Immature natural killer cell (primary cell): Measurements from ENCODE around the gene NR6A1. TPM values are rescaled to one million over a fixed set of nuclear protein-coding genes. Genes with fewer than 3 reads are reported as not detected.

ENCODE experiments used
- DNase-seq, 3 donors: peaks; one replicate each; pipeline ENCODE4 v3.0.0; 2022; ENCODE audit warnings: mixed read lengths in 1 of 3
- H3K27ac Mint-ChIP-seq, 6 donors: one replicate each; pipeline ENCODE4 v1.8.0; 2020; ENCODE audit warnings: mixed read lengths in 6 of 6, mild to moderate bottlenecking in 5 of 6, inconsistent platforms in 4 of 6, moderate library complexity in 3 of 6
- H3K27me3 Mint-ChIP-seq, 3 donors: one replicate each; pipeline ENCODE4 v1.8.0; 2020 to 2021; ENCODE audit warnings: low read depth in 3 of 3, mild to moderate bottlenecking in 3 of 3, mixed read lengths in 3 of 3, moderate library complexity in 3 of 3, inconsistent platforms in 1 of 3
- H3K36me3 Mint-ChIP-seq, 3 donors: one replicate each; pipeline ENCODE4 v1.8.0; 2020; ENCODE audit warnings: mixed read lengths in 3 of 3, inconsistent platforms in 2 of 3, mild to moderate bottlenecking in 2 of 3
- H3K4me1 Mint-ChIP-seq, 2 donors: one replicate each; pipeline ENCODE4 v1.8.0; 2020; ENCODE audit warnings: inconsistent platforms in 2 of 2, mild to moderate bottlenecking in 2 of 2, mixed read lengths in 2 of 2, moderate library complexity in 1 of 2
- H3K4me3 Mint-ChIP-seq, 5 donors: one replicate each; pipeline ENCODE4 v1.8.0; 2020; ENCODE audit warnings: mild to moderate bottlenecking in 5 of 5, mixed read lengths in 5 of 5, inconsistent platforms in 3 of 5, moderate library complexity in 3 of 5
- H3K9me3 Mint-ChIP-seq, 6 donors: one replicate each; pipeline ENCODE4 v1.8.0; 2020; ENCODE audit warnings: mild to moderate bottlenecking in 6 of 6, mixed read lengths in 6 of 6, inconsistent platforms in 4 of 6, moderate library complexity in 3 of 6
- polyA plus RNA-seq, 3 donors: library from polyadenylated mRNA; unstranded; fragments of 300-500 nt; fragmentation: Illumina TruSeq; gene quantifications; one replicate each; pipeline ENCODE4 v1.2.3, GENCODE V29; 2021

Gene NR6A1
- polyA plus RNA-seq, 3 donors from 2014 or later = not detected

- Mint-ChIP-seq H3K27me3 (peaks cover 5 to 8% (median 6%) of the 10 kb centered on the region in 3 donors), H3K36me3 (no peaks in the 10 kb centered on the region), H3K9me3 (no peaks in the 10 kb centered on the region), H3K4me1 (no peaks in the 10 kb centered on the region), H3K27ac (no peak overlapping the region), H3K4me3 (no peak overlapping the region)
- DNase-seq = no peak
These were observed 18.4 kb upstream of the NR6A1 start for GRCh38 chr9:124789531-124789930.

GRCh38 chr9:124788542-124789217 lies 17.6 kb upstream of the NR6A1 start:
- no peak overlapping the region for H3K27ac Mint-ChIP-seq
- no peaks in the 10 kb centered on the region for H3K9me3 Mint-ChIP-seq
- no peaks in the 10 kb centered on the region for H3K4me1 Mint-ChIP-seq
- peaks cover 5 to 8% (median 6%) of the 10 kb centered on the region in 3 donors for H3K27me3 Mint-ChIP-seq
- no peak overlapping the region for H3K4me3 Mint-ChIP-seq
- no peak for DNase-seq
- H3K36me3 Mint-ChIP-seq = no peaks in the 10 kb centered on the region

GRCh38 chr9:124786881-124787573 lies 15.9 kb upstream of the NR6A1 start:
- H3K9me3 Mint-ChIP-seq = no peaks in the 10 kb centered on the region
- H3K4me1 Mint-ChIP-seq = no peaks in the 10 kb centered on the region
- H3K4me3 Mint-ChIP-seq = no peak overlapping the region
- H3K27ac Mint-ChIP-seq = no peak overlapping the region
- no peaks in the 10 kb centered on the region for H3K36me3 Mint-ChIP-seq
- H3K27me3 Mint-ChIP-seq = peaks cover 3 to 6% (median 4%) of the 10 kb centered on the region in 3 donors
- DNase-seq = no peak

GRCh38 chr9:124784509-124784908 lies 13.4 kb upstream of the NR6A1 start:
- Mint-ChIP-seq H3K27ac (no peak overlapping the region), H3K27me3 (peaks cover 0 to 2% (median 0%) of the 10 kb centered on the region in 3 donors), H3K9me3 (no peaks in the 10 kb centered on the region), H3K4me3 (no peak overlapping the region), H3K4me1 (no peaks in the 10 kb centered on the region), H3K36me3 (no peaks in the 10 kb centered on the region)
- no peak for DNase-seq

- no peak overlapping the region for H3K4me3 Mint-ChIP-seq
- no peaks in the 10 kb centered on the region for H3K9me3 Mint-ChIP-seq
- DNase-seq = no peak
- no peak overlapping the region for H3K27ac Mint-ChIP-seq
- no peaks in the 10 kb centered on the region for H3K36me3 Mint-ChIP-seq
- no peaks in the 10 kb centered on the region for H3K4me1 Mint-ChIP-seq
- H3K27me3 Mint-ChIP-seq = peaks cover 0 to 2% (median 0%) of the 10 kb centered on the region in 3 donors
These were observed 12.7 kb upstream of the NR6A1 start for GRCh38 chr9:124783830-124784229.

GRCh38 chr9:124782661-124783574 lies 11.8 kb upstream of the NR6A1 start:
- Mint-ChIP-seq H3K36me3 (no peaks in the 10 kb centered on the region), H3K9me3 (no peaks in the 10 kb centered on the region), H3K4me3 (no peak overlapping the region)

GRCh38 chr9:124781967-124782660 lies 11.0 kb upstream of the NR6A1 start:
- Mint-ChIP-seq H3K9me3 (no peaks in the 10 kb centered on the region), H3K36me3 (no peaks in the 10 kb centered on the region), H3K27me3 (peaks cover 0 to 2% (median 2%) of the 10 kb centered on the region in 3 donors), H3K4me3 (no peak overlapping the region), H3K4me1 (no peaks in the 10 kb centered on the region), H3K27ac (no peak overlapping the region)
- no peak for DNase-seq

More at GRCh38 chr9:124782661-124783574, 11.8 kb upstream of the NR6A1 start:
- no peak for DNase-seq
- H3K27me3 Mint-ChIP-seq = peaks cover 0 to 2% (median 0%) of the 10 kb centered on the region in 3 donors
- no peak overlapping the region for H3K27ac Mint-ChIP-seq
- no peaks in the 10 kb centered on the region for H3K4me1 Mint-ChIP-seq

GRCh38 chr9:124780757-124781151 lies 9.6 kb upstream of the NR6A1 start:
- Mint-ChIP-seq H3K9me3 (no peaks in the 10 kb centered on the region), H3K27me3 (peaks cover 6 to 10% (median 7%) of the 10 kb centered on the region in 3 donors), H3K27ac (peak overlapping the region in 1 of 6 donors; percentile 51), H3K36me3 (no peaks in the 10 kb centered on the region), H3K4me1 (peaks cover 8 to 10% of the 10 kb centered on the region in 2 donors), H3K4me3 (no peak overlapping the region)
- DNase-seq = no peak

GRCh38 chr9:124780060-124780756 lies 9.1 kb upstream of the NR6A1 start:
- DNase-seq = no peak
- Mint-ChIP-seq H3K27ac (no peak overlapping the region), H3K36me3 (no peaks in the 10 kb centered on the region), H3K9me3 (no peaks in the 10 kb centered on the region), H3K27me3 (peaks cover 6 to 11% (median 10%) of the 10 kb centered on the region in 3 donors), H3K4me1 (peaks cover 8 to 10% of the 10 kb centered on the region in 2 donors), H3K4me3 (no peak overlapping the region)

- Mint-ChIP-seq H3K9me3 (no peaks in the 10 kb centered on the region), H3K4me3 (peak overlapping the region in 1 of 5 donors; percentile 8), H3K4me1 (peaks cover 8 to 10% of the 10 kb centered on the region in 2 donors), H3K36me3 (no peaks in the 10 kb centered on the region), H3K27ac (no peak overlapping the region), H3K27me3 (peaks cover 8 to 13% (median 10%) of the 10 kb centered on the region in 3 donors)
- DNase-seq = no peak
These were observed 8.4 kb upstream of the NR6A1 start for GRCh38 chr9:124779368-124780059.

GRCh38 chr9:124778575-124779367 lies 7.7 kb upstream of the NR6A1 start:
- DNase-seq = no peak
- H3K9me3 Mint-ChIP-seq = no peaks in the 10 kb centered on the region
- no peak overlapping the region for H3K27ac Mint-ChIP-seq
- peaks cover 8 to 10% of the 10 kb centered on the region in 2 donors for H3K4me1 Mint-ChIP-seq
- H3K27me3 Mint-ChIP-seq = peaks cover 9 to 16% (median 10%) of the 10 kb centered on the region in 3 donors
- no peaks in the 10 kb centered on the region for H3K36me3 Mint-ChIP-seq
- H3K4me3 Mint-ChIP-seq = peak overlapping the region in 2 of 5 donors; percentile 8 to 25
